IMR-90 (cell line): ENCODE measurements around the gene CD320. TPM values are rescaled to one million over a fixed set of nuclear protein-coding genes. Genes with fewer than 3 reads are reported as not detected.

Experiments used
- ATAC-seq: fragments of 200-7000 bp; cut with Tn5 transposase; 2 replicates; pipeline ENCODE4 v1.9.1; 2020; ENCODE audit warnings: low read depth, mild to moderate bottlenecking, moderate library complexity
- BruUV-seq: library from RNA; stranded (reverse); fragments of 400-500 nt; replicated peaks from 2 replicates; lab custom pipeline; 2021; lab: Mats Ljungman, UMichigan
- CTCF ChIA-PET: fragments of 300-600 bp; formaldehyde crosslinking; extraction: SDS; loops from one replicate; lab custom pipeline; 2021; ENCODE audit warnings: antibody characterized with exemption; lab: Yijun Ruan, JAX
- POLR2A ChIA-PET: fragments of 300-600 bp; sonication (Branson Sonifier 250); formaldehyde crosslinking; loops from one replicate; lab custom pipeline; 2022; ENCODE audit warnings: antibody characterized with exemption; ENCODE audit not compliant: unreplicated experiment; lab: Charles Lee
- DNase-seq: peaks from one replicate; pipeline ENCODE4 v3.0.0; 2013
- H2AFZ ChIP-seq: replicated peaks from 2 replicates; pipeline ENCODE3; 2013; ENCODE audit warnings: low read length, mild to moderate bottlenecking; ENCODE audit not compliant: poor library complexity
- H2AK5ac ChIP-seq: 2 replicates; pipeline ENCODE4 v1.6.1; 2013; ENCODE audit warnings: low read depth, low read length, inconsistent platforms
- H2AK9ac ChIP-seq: replicated peaks from 2 replicates; pipeline ENCODE3; 2013; ENCODE audit warnings: mild to moderate bottlenecking, low read depth, low read length, moderate library complexity; ENCODE audit not compliant: poor library complexity
- H2BK120ac ChIP-seq: 2 replicates; pipeline ENCODE4 v1.6.1; 2013; ENCODE audit warnings: low read depth, low read length, inconsistent platforms
- H2BK15ac ChIP-seq: 3 replicates; pipeline ENCODE4 v1.6.1; 2013; ENCODE audit warnings: low read depth, low read length, inconsistent platforms
- H2BK20ac ChIP-seq: 2 replicates; pipeline ENCODE4 v1.6.1; 2013; ENCODE audit warnings: low read depth, mild to moderate bottlenecking, inconsistent platforms, low read length, moderate library complexity
- H2BK5ac ChIP-seq: 2 replicates; pipeline ENCODE4 v1.6.1; 2013; ENCODE audit warnings: mild to moderate bottlenecking, low read depth, low read length, inconsistent platforms; ENCODE audit not compliant: poor library complexity, severe bottlenecking
- H3K14ac ChIP-seq: replicated peaks from 2 replicates; pipeline ENCODE4 v1.6.1; 2013; ENCODE audit warnings: low read depth, low read length, inconsistent platforms
- H3K18ac ChIP-seq: 2 replicates; pipeline ENCODE4 v1.6.1; 2013; ENCODE audit warnings: low read depth, low read length, control low read depth
- H3K23ac ChIP-seq: 2 replicates; pipeline ENCODE4 v1.6.1; 2013; ENCODE audit warnings: low read depth, low read length, inconsistent platforms
- H3K27ac ChIP-seq: 2 replicates; pipeline ENCODE4 v1.5.1; 2013; ENCODE audit warnings: mild to moderate bottlenecking, control low read depth, low read length; ENCODE audit not compliant: insufficient read depth
- H3K27me3 ChIP-seq: 2 replicates; pipeline ENCODE4 v1.6.1; 2013; ENCODE audit warnings: low read length; ENCODE audit not compliant: control insufficient read depth, insufficient read depth
- H3K36me3 ChIP-seq: 2 replicates; pipeline ENCODE4 v1.6.1; 2013; ENCODE audit warnings: low read length, mixed read lengths; ENCODE audit not compliant: control insufficient read depth, insufficient read depth
- H3K4ac ChIP-seq: 2 replicates; pipeline ENCODE4 v1.6.1; 2013; ENCODE audit warnings: low read depth, low read length, inconsistent platforms
- H3K4me1 ChIP-seq: 2 replicates; pipeline ENCODE4 v1.6.1; 2013; ENCODE audit warnings: low read length, mixed read lengths; ENCODE audit not compliant: control insufficient read depth, insufficient read depth
- H3K4me2 ChIP-seq: 2 replicates; pipeline ENCODE4 v1.6.1; 2013; ENCODE audit warnings: low read depth, mild to moderate bottlenecking, control low read depth, low read length, moderate library complexity
- H3K4me3 ChIP-seq: 2 replicates; pipeline ENCODE4 v1.5.1; 2013; ENCODE audit warnings: low read depth, mild to moderate bottlenecking, control low read depth, low read length, moderate library complexity; ENCODE audit not compliant: insufficient read depth
- H3K56ac ChIP-seq: 2 replicates; pipeline ENCODE4 v1.6.1; 2013; ENCODE audit warnings: low read length, inconsistent platforms; ENCODE audit not compliant: insufficient read depth; ENCODE audit errors: extremely low read depth
- H3K79me1 ChIP-seq, 2 experiments: 2 replicates each; pipeline ENCODE4 v1.6.1; 2013; ENCODE audit warnings: low read length in 2 of 2, inconsistent platforms in 1 of 2, low read depth in 1 of 2
- H3K9ac ChIP-seq: 2 replicates; pipeline ENCODE4 v1.6.1; 2013; ENCODE audit warnings: low read depth, low read length, control low read depth
- H3K9me1 ChIP-seq: 2 replicates; pipeline ENCODE4 v1.6.1; 2013; ENCODE audit warnings: low read length, inconsistent platforms; ENCODE audit not compliant: insufficient read depth
- H3K9me3 ChIP-seq: 2 replicates; pipeline ENCODE4 v1.6.1; 2013; ENCODE audit warnings: low read length; ENCODE audit not compliant: control insufficient read depth, insufficient read depth
- H4K20me1 ChIP-seq: 2 replicates; pipeline ENCODE4 v1.6.1; 2013; ENCODE audit warnings: low read length, inconsistent platforms; ENCODE audit not compliant: insufficient read depth
- H4K5ac ChIP-seq: 2 replicates; pipeline ENCODE4 v1.6.1; 2013; ENCODE audit warnings: mild to moderate bottlenecking, low read depth, low read length, control low read depth
- H4K8ac ChIP-seq, 2 experiments: 2 replicates each; pipeline ENCODE4 v1.6.1; 2013; ENCODE audit warnings: low read depth in 2 of 2, low read length in 2 of 2, control low read depth in 1 of 2, inconsistent platforms in 1 of 2
- H4K91ac ChIP-seq: 2 replicates; pipeline ENCODE4 v1.6.1; 2013; ENCODE audit warnings: low read depth, low read length, inconsistent platforms; ENCODE audit not compliant: insufficient read depth
- BHLHE40 ChIP-seq: fragments of 150-350 bp; IDR thresholded peaks from 2 replicates; pipeline ENCODE4 v1.6.1; 2016; ENCODE audit warnings: mild to moderate bottlenecking, low read depth, low read length
- CEBPB ChIP-seq: IDR thresholded peaks from 2 replicates; pipeline ENCODE4 v1.6.1; 2012; ENCODE audit warnings: low read depth, low read length, improper control_type of control experiment
- CHD1 ChIP-seq: IDR thresholded peaks from 2 replicates; pipeline ENCODE4 v1.6.1; 2012; ENCODE audit warnings: low read depth, low read length, improper control_type of control experiment
- CTCF ChIP-seq: conservative IDR thresholded peaks from 2 replicates; pipeline ENCODE4 v1.5.1; 2012; ENCODE audit warnings: mild to moderate bottlenecking, low read depth, low read length, improper control_type of control experiment
- ELK1 ChIP-seq: fragments of 150-350 bp; IDR thresholded peaks from 2 replicates; pipeline ENCODE4 v1.6.1; 2016; ENCODE audit warnings: low read depth, mild to moderate bottlenecking, low read length, moderate library complexity, borderline replicate concordance
- FOS ChIP-seq: fragments of 150-350 bp; IDR thresholded peaks from 2 replicates; pipeline ENCODE4 v1.6.1; 2016; ENCODE audit warnings: low read depth, low read length
- MAZ ChIP-seq: IDR thresholded peaks from 2 replicates; pipeline ENCODE4 v1.6.1; 2012; ENCODE audit warnings: low read depth, mild to moderate bottlenecking, low read length, improper control_type of control experiment, moderate library complexity, borderline replicate concordance
- POLR2A ChIP-seq: IDR thresholded peaks from 2 replicates; pipeline ENCODE4 v1.6.1; 2012; ENCODE audit warnings: mild to moderate bottlenecking, low read depth, low read length
- RAD21 ChIP-seq: IDR thresholded peaks from 2 replicates; pipeline ENCODE4 v1.6.1; 2012; ENCODE audit warnings: low read length, improper control_type of control experiment
- RCOR1 ChIP-seq: IDR thresholded peaks from 2 replicates; pipeline ENCODE4 v1.6.1; 2012; ENCODE audit warnings: mild to moderate bottlenecking, low read length, improper control_type of control experiment; ENCODE audit not compliant: insufficient replicate concordance
- SMC3 ChIP-seq: fragments of 150-350 bp; IDR thresholded peaks from 2 replicates; pipeline ENCODE4 v1.6.1; 2016; ENCODE audit warnings: low read depth, mild to moderate bottlenecking, antibody characterized with exemption, low read length, moderate library complexity
- WGBS, 2 experiments: methylation state at CpG; one replicate each; pipeline versions ENCODE4 v1.1.5 to v1.1.7; 2013; ENCODE audit warnings: missing lambda C conversion rate in 2 of 2; ENCODE audit not compliant: insufficient read length in 1 of 2; ENCODE audit errors: extremely low coverage in 2 of 2; 5-methylcytosine and 5-hydroxymethylcytosine counted together
- dilution Hi-C: fragments of 300-500 bp; cut with HindIII; formaldehyde crosslinking; loops from one replicate; pipeline ENCODE4 v1.14.3; 2018; ENCODE audit warnings: low sequenced_read_pairs; ENCODE audit not compliant: unreplicated experiment
- in situ Hi-C: fragments of 300-500 bp; cut with MboI; formaldehyde crosslinking; loops from 3 replicates; pipeline ENCODE4 v1.14.3; 2019; ENCODE audit warnings: low sequenced_read_pairs, inconsistent platforms, mixed read lengths
- intact Hi-C: fragments of 100-400 bp; cut with micrococcal nuclease; formaldehyde crosslinking; loops from 2 replicates; pipeline ENCODE4 v1.10.0; 2022
- polyA plus RNA-seq, 3 experiments: library from polyadenylated mRNA; depleted of rRNA; stranded (reverse); fragments of >200 nt; gene quantifications; 2 replicates each; pipeline ENCODE4 v1.2.3, GENCODE V29; 2012; ENCODE audit warnings: low replicate concordance in 1 of 3
- total RNA-seq: library from RNA; depleted of rRNA; stranded (reverse); fragments of >200 nt; gene quantifications from 2 replicates; pipeline ENCODE4 v1.2.3, GENCODE V29; 2012

CD320 gene
- total and polyA plus RNA-seq, 2 of the 4 experiments (the other 2 are of a cell fraction), result 13.3 to 78.5 TPM

- no peak overlapping the region for H3K14ac ChIP-seq
- no peak overlapping the region for H2AK5ac ChIP-seq
- no peak overlapping the region for H3K9ac ChIP-seq
- no peaks in the 10 kb centered on the region for H3K9me1 ChIP-seq
- no peak overlapping the region for H3K56ac ChIP-seq
- no peak for ATAC-seq
- H3K79me1 ChIP-seq, result no peaks in the 10 kb centered on the region
- H2BK120ac ChIP-seq, result no peak overlapping the region
- no peak for DNase-seq
- H3K27ac ChIP-seq, result no peak overlapping the region
- dilution Hi-C loops, result no loop called here
- intact Hi-C loops, result loop anchor here (10.0 kb wide), 1 partner anchor 319 kb away; no protein-coding TSS in a partner anchor
- no peak overlapping the region for H2AFZ ChIP-seq
- no peak overlapping the region for H2BK20ac ChIP-seq
- H3K4me1 ChIP-seq, result 0 out of 2 replicates have a peak, but pooled peaks cover 2% of the 10 kb centered on the region
- H2BK15ac ChIP-seq, result no peak overlapping the region
- H4K91ac ChIP-seq, result no peak overlapping the region
- no TSS peak for BruUV-seq
- no peak overlapping the region for H2AK9ac ChIP-seq
- TF ChIP-seq MAZ (no peak), CEBPB (no peak), FOS (no peak), BHLHE40 (no peak), POLR2A (no peak), SMC3 (no peak), RAD21 (no peak), CTCF (no peak), CHD1 (no peak), RCOR1 (no peak), ELK1 (no peak)
- in situ Hi-C loops, result no loop called here
- H4K20me1 ChIP-seq, result no peaks in the 10 kb centered on the region
- no peak overlapping the region for H4K5ac ChIP-seq
- ChIA-PET POLR2A (no interaction called here), CTCF (no interaction called here)
- no peaks in the 10 kb centered on the region for H3K9me3 ChIP-seq
- H3K4me2 ChIP-seq, result no peak overlapping the region
- no peak overlapping the region for H2BK5ac ChIP-seq
- no peak overlapping the region for H3K23ac ChIP-seq
- H3K4me3 ChIP-seq, result no peak overlapping the region
- WGBS, 2 experiments, result no CpG with 5 or more reads among the region's 3 CpGs
- H3K18ac ChIP-seq, result no peak overlapping the region
- H3K4ac ChIP-seq, result no peak overlapping the region
- no peaks in the 10 kb centered on the region for H3K27me3 ChIP-seq
- no peaks in the 10 kb centered on the region for H3K36me3 ChIP-seq
- H4K8ac ChIP-seq, result no peak overlapping the region
These were observed 42.3 kb downstream of the CD320 start for GRCh38 chr19:8265872-8266271.
